Measurements from ENCODE around the gene CMAS.
"Not testable (repeated sequence)": the region's sequence is repeated elsewhere in the genome, so short reads cannot be mapped to it uniquely, and the experiment has no call there.

Gene CMAS

GRCh38 chr12:22048351-22049041 is 2.5 kb downstream of the CMAS start:
- no peak for DNase-seq

DNA sequence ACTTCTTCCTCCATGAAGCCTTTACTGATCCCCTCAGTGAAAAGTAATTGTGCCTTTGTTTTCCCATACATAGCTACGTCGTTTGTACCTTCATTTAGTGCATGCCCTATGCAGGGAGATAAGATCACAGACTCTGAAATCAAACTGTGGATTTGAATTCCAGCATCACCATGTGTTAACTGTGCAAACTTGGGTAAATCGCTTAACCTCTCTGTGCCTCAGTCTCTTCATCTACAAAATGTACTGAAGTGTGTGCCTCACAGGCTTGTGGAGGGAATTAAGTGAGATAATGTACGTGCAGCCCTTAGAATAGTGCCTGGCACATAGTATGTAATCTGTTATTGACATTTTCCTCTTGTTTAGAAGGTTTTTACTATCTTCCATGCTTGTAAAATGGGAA is 4.1 kb downstream of the CMAS start:
- DNase-seq, result no peak

DNA sequence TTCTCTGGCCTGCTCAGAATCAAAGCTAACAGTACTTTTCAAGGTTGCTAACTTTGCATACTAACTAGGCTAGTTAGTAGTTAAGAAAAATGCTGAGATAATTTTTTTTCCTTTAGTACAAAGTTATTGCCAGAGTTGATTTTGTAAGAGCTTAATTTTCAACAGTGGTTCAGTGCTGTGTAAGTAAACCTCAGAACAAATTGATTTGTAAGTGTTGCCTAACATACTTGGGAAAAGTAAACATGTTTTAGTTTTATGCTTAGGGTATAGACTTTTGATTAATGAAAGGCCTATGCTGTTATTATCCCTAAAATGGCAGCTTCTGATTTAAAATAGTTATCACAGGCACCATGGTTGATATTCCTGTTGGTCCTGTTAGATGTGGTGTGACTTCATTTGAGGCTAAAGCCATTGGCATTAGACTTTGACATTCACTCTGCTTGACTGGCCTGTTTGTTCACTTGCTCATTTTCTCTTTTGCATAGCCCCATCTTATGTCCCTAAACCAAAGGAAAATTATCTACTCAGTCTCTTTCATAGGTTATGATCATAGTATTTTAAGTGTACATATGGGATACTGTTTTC is 5.2 kb downstream of the CMAS start:
- DNase-seq, result no peak

DNA sequence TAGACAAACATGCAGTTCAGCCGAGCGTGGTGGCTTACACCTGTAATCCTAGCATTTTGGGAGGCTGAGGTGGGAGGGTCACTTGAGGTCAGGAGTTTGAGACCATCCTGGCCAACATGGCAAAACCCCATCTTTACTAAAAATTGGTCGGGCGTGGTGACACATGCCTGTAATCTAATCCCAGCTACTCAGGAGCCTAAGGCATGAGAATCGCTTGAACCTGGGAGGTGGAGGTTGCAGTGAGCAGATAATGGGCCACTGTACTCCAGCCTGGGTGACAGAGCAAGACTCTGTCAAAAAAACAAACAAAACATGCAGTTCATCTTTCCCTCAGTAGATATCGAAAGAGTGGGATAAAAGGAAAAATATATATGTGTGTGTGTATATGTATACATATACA is 7.0 kb downstream of the CMAS start:
- not testable (repeated sequence) for DNase-seq

DNA sequence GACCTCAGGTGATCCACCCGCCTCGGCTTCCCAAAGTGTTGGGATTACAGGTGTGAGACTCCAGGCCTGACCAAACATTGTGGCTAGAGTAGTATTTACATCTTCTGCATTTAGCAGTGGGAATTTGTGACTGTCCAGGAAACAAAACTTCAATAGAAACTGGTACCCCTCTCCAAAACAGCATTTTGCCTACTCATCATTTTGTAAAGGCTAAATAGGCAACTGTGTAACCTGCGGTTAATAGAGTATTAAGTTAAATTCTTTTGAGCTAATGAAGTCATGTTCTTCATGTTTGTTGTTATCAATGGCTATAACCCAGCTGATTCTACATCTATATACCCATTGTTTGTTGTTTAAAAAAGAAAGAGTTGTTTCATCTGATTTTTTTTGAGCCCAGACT is 8.1 kb downstream of the CMAS start:
- DNase-seq, result no peak

- DNase-seq, result no peak
Measured at GRCh38 chr12:22056607-22057006, 10.6 kb downstream of the CMAS start.

GRCh38 chr12:22059976-22060647 is 14.1 kb downstream of the CMAS start:
- no peak for DNase-seq

DNA sequence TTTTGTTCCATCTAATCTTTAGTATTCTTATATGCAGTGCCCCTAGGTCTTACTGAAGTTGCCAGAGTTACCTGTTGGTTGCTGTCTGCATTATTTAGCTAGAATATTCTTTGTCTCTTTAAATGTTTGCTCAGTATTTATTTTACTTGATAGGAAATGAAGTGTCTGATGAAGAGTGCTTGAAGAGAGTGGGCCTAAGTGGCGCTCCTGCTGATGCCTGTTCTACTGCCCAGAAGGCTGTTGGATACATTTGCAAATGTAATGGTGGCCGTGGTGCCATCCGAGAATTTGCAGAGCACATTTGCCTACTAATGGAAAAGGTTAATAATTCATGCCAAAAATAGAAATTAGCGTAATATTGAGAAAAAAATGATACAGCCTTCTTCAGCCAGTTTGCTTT is 18.9 kb downstream of the CMAS start:
- DNase-seq, result no peak

DNA sequence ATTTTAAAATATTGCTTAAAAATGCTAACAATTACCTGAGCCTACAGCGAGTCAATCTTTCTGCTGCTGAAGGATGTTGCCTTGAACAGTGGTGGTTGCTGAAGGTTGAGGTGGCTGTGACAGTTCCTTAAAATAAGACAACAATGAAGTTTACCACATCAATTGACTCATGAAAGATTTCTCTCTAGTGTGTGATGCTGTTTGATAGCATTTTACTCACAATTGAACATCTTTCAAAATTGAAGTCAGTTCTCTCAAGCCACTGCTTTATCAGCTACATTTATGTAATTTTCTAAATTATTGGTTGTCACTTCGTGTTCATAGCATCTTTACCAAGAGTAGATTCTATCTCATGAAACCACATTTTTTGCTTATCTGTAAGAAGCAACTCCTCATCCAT is 20.3 kb downstream of the CMAS start:
- DNase-seq, result no peak

- no peak for DNase-seq
Measured at GRCh38 chr12:22069851-22070250, 23.8 kb downstream of the CMAS start.

DNA sequence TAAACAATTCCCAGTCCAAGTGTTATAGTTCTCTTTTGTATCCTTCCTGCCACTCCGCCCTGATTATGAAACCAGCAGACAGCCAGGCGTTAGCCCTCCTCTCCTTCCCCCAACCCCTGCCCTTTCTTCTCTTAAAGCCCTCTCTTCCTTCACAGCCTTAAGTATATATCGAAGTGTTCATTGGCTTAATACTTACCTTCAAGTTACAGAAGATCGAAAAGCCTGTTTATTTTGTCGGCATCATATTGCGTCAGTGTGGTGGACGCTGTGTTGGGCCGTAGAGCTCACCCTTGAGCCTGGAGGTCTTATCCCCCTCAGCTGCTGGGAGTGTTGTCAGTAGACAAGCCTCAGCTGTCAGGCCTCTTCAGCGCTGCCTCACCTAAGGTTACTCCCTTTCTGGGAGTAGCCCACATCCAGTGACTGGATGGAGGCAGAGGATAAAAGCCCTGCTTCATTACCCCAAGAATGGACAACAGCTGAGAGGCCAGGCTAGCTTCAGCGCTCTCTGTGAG is 36.2 kb downstream of the CMAS start:
- DNase-seq, result no peak

- DNase-seq, result no peak
Measured at GRCh38 chr12:22083167-22083566, 37.1 kb downstream of the CMAS start.

DNA sequence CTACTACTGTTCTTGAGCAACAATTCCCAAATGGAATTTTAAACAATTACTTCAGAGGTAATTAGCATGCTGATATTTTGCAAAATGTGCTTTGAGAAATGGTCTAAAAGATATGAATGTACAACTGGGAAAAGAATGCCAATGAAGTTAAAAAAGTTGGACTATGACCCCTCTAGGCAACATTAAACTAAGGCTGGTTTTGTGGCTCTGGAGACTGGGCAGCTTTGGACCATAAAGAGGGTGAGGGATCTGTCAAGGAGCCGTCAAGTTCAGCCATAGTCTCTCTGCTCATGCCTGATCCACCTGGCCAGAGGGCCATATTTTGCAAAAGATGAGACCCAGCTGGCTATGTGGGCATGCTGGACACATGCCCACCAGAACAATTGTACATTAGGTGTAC is 38.8 kb downstream of the CMAS start:
- DNase-seq, result no peak

DNA sequence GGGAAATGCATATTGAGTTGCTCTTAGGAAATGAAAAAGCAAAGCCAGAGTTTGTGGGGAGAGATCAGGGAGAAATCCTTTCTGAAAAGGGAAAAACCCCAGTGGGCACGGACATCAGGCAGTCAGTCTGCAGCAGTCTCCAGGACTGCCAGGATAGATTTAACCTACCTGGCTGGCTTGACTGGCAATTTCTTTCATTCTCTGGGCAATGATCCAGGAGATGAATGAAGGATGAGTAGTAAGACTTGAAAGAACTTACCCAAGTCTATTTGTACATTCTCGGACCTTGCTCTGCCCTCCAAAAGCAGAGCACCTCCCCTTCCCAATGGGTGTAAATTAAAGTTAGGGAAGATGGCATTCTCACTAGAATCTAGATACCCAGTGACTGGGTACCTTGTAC is 42.9 kb downstream of the CMAS start:
- no peak for DNase-seq

GRCh38 chr12:22089486-22089885 is 43.5 kb downstream of the CMAS start:
- DNase-seq, result no peak

DNA sequence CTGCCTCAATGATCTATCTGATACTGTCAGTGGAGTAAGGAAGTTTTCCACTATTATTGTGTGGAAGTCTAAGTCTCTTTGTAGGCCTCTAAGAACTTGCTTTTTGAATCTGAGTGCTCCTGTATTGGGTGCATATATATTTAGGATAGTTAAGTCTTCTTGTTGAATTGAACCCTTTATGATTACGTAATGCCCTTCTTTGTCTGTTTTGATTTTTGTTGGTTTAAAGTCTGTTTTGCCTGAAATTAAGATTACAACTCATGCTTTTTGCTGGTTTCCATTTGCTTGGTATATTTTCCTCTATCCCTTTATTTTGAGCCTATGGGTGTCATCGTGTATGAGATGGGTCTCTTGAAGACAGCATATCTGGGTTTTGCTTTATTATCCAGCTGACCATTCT is 53.0 kb downstream of the CMAS start:
- not testable (repeated sequence) for DNase-seq

GRCh38 chr12:22100958-22101748 is 55.1 kb downstream of the CMAS start:
- DNase-seq, result no peak

GRCh38 chr12:22101749-22102243 is 55.8 kb downstream of the CMAS start:
- DNase-seq, result no peak

DNA sequence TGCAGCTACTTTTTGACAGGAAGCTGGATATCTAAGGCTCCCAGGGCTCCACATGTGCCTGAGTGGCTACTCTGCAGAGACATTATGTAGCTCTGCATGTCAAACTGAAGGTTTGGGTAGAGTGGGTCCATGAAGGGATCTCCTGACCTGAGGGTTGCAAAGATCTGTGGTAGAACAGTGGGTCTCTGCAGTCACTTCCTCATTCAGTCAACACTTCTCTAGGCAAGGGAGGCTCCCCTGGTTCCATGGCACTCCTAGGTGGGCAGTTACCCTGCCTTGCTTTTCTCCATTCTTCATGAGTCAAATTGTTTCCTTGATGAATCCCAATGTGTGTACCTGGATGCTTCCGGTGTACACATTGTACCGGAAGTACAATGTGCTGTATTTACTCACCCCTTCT is 57.4 kb downstream of the CMAS start:
- DNase-seq, result no peak

DNA sequence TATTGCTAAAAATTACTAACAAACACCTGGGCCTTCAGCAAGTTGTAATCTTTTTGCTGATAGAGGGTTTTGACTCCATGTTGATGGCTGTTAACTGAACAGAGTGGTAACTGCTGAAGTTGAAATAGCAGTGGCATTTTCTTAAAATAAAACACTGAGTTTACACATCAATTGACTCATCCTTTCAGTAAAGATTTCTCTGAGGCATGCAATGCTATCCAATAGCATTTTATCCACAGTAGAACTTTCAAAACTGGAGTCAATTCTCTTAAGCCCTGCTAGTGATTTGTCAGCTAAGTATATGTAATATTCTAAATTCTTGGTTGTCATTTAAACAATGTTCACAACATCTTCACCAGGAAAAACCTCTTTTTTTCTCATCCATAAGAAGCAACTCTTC is 59.5 kb downstream of the CMAS start:
- DNase-seq, result no peak

DNA sequence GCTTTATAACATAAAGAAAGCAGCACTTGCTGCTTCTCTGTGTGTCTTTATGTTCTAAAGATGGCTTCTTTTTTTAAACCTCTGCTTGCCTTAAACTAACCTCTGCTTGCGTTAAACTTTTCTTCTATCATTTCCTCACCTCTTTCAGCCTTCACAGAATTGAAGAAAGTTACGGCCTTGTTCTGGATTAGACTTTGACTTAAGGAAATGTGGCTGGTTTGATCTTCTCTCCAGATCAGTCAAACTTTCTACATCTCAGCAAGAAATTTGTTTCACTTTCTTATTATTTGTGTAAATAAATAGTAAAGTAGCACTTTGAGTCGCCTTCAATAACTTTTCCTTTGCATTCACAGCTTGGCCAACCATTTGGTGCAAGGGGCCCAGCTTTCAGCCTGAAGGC is 64.2 kb downstream of the CMAS start:
- no peak for DNase-seq
